ENCODE measurements around the gene KCNIP1.

The KCNIP1 gene

DNA sequence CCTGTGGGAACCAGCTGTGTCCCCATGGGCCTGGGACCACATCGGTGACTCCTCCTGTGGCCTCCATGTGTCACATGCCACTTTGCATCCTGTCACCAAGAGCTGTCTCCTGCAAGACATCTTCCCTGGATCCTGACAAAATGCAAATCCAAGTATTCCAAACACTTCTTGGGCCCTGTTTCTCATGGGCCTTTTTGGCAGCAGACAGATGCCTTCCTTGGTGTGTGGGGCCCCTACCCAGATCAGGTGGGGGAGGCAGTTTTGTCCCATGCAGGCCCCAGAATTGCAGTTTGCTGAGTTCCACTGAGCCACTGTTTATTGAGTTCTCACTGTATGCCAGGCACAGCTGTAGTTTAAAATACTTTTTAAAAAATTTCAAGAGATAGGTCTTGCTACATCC, 217.2 kb downstream of the KCNIP1 start:
- Histone ChIP-seq H3K9me3 (ENCODE audit: control insufficient read depth, low read depth, low read length) (no peaks in the 10 kb centered on the region), H3K36me3 (ENCODE audit: control insufficient read depth, low read depth, low read length) (no peaks in the 10 kb centered on the region), H3K4me3 (ENCODE audit: low read length) (no peak overlapping the region)

DNA sequence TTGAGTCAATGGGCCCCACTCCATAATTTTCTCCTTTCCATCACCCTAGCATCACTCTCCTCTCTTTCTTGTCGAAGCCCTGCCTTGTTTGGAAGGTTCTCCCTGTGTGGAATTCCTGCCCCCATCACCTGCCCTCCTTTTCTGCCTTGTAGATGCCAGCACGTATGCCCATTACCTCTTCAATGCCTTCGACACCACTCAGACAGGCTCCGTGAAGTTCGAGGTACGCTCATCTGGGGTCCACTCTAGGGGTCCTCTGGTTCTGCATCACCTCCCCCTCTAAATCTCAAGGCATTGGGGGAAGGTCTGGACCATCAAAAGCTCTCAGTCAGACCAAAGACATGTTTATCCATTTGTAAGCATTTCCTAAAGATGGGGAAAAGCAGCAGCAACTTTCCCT, 217.9 kb downstream of the KCNIP1 start:
- Histone ChIP-seq H3K36me3 (ENCODE audit: control insufficient read depth, low read depth, low read length) (no peaks in the 10 kb centered on the region), H3K9ac (ENCODE audit: low read length) (no peak overlapping the region), H3K4me3 (ENCODE audit: low read length) (no peak overlapping the region), H3K27ac (ENCODE audit: low read length) (no peak overlapping the region), H3K4me1 (ENCODE audit: control insufficient read depth, low read depth, low read length) (no peaks in the 10 kb centered on the region), H3K27me3 (ENCODE audit: control insufficient read depth, insufficient read depth, low read length) (no peaks in the 10 kb centered on the region), H3K9me3 (ENCODE audit: control insufficient read depth, low read depth, low read length) (no peaks in the 10 kb centered on the region)

More for the DNA sequence above, 217.2 kb downstream of the KCNIP1 start:
- Histone ChIP-seq H3K4me1 (ENCODE audit: control insufficient read depth, low read depth, low read length) (no peaks in the 10 kb centered on the region), H3K27me3 (ENCODE audit: control insufficient read depth, insufficient read depth, low read length) (no peaks in the 10 kb centered on the region), H3K27ac (ENCODE audit: low read length) (no peak overlapping the region), H3K9ac (ENCODE audit: low read length) (no peak overlapping the region)

DNA sequence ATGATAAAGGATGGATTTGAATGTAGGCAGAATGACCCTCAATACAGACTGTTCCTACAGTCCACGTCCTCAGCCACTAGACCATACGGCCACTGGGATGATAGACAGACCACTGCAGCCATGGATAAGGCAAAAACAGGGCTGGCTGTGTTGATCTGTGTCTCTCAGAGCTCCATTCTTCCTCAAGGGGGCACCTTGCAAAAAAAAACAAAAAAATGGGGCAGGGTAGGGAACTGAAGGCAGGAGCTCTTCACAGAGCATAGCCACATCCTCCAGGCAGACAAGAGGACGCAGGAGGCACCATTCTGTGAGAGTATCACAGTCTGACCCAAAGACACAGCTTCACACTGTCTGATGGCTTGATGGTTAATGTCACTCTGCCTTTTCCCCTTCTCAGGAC, 218.5 kb downstream of the KCNIP1 start:
- H3K27ac ChIP-seq (ENCODE audit: low read length) = no peak overlapping the region
- no peak overlapping the region for H3K4me3 ChIP-seq (ENCODE audit: low read length)
- H3K27me3 ChIP-seq (ENCODE audit: control insufficient read depth, insufficient read depth, low read length) = no peaks in the 10 kb centered on the region
- no peak overlapping the region for H3K9ac ChIP-seq (ENCODE audit: low read length)
- no peaks in the 10 kb centered on the region for H3K36me3 ChIP-seq (ENCODE audit: control insufficient read depth, low read depth, low read length)
- H3K4me1 ChIP-seq (ENCODE audit: control insufficient read depth, low read depth, low read length) = no peaks in the 10 kb centered on the region
- H3K9me3 ChIP-seq (ENCODE audit: control insufficient read depth, low read depth, low read length) = no peaks in the 10 kb centered on the region

DNA sequence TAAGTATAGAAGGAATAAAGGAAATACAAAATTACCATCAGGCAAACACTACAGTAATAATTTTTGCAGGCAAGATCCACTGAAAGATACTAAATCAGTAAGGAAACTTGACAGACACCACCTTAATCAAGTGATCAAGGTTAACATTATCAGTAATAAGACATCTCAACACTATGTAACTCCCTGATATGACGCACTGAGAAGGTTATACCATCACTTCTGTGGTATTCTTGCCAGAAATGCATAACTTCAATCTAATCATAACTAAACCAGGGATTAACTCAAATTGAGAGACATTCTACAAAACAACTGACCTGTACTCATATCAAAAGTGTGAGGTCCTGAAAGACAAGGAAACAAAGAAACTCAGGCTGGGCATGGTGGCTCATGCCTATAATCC, 227.2 kb downstream of the KCNIP1 start:
- Histone ChIP-seq H3K36me3 (ENCODE audit: control insufficient read depth, low read depth, low read length) (no peaks in the 10 kb centered on the region), H3K4me1 (ENCODE audit: control insufficient read depth, low read depth, low read length) (no peaks in the 10 kb centered on the region), H3K27ac (ENCODE audit: low read length) (no peak overlapping the region), H3K9ac (ENCODE audit: low read length) (no peak overlapping the region), H3K9me3 (ENCODE audit: control insufficient read depth, low read depth, low read length) (peaks cover 4% of the 10 kb centered on the region), H3K27me3 (ENCODE audit: control insufficient read depth, insufficient read depth, low read length) (no peaks in the 10 kb centered on the region), H3K4me3 (ENCODE audit: low read length) (no peak overlapping the region)

DNA sequence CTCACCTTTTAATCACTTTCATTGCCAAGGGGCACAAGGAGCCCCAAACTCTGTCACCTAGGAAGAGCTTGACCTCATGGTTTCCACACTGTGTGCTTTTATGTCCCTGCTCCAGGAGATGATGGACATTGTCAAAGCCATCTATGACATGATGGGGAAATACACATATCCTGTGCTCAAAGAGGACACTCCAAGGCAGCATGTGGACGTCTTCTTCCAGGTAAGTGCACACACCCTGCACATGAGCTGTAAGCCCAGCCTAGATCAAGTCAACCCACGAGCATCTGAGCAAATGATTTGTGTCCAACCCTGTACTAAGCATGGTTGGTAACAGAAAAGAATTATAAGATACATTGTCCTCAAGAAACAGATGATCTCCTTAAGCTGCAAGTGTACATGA, 228.9 kb downstream of the KCNIP1 start:
- no peaks in the 10 kb centered on the region for H3K27me3 ChIP-seq (ENCODE audit: control insufficient read depth, insufficient read depth, low read length)
- no peaks in the 10 kb centered on the region for H3K36me3 ChIP-seq (ENCODE audit: control insufficient read depth, low read depth, low read length)
- H3K4me3 ChIP-seq (ENCODE audit: low read length) = no peak overlapping the region
- no peak overlapping the region for H3K9ac ChIP-seq (ENCODE audit: low read length)
- H3K9me3 ChIP-seq (ENCODE audit: control insufficient read depth, low read depth, low read length) = peaks cover 4% of the 10 kb centered on the region
- H3K27ac ChIP-seq (ENCODE audit: low read length) = no peak overlapping the region
- peaks cover 8% of the 10 kb centered on the region for H3K4me1 ChIP-seq (ENCODE audit: control insufficient read depth, low read depth, low read length)

DNA sequence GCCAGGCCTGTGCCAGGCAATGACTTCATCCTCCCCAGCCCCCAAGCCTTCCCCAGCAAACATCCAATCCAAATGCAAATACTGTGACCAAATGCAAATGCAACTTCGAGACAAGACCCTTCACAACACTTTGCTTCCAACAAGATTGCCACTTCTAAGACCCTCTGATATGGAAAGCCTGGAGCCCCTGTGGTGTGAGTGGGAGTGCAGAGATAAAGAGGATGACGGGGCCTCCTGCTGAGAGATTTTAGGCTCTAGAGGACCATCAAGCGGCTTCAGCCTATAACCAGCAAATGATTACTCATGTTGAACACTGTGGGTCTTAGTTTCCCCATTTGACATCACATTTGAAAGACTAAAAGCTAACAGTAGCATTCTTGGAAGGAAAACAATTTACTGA, 233.1 kb downstream of the KCNIP1 start:
- no peaks in the 10 kb centered on the region for H3K27me3 ChIP-seq (ENCODE audit: control insufficient read depth, insufficient read depth, low read length)
- H3K9me3 ChIP-seq (ENCODE audit: control insufficient read depth, low read depth, low read length) = no peaks in the 10 kb centered on the region
- no peak overlapping the region for H3K4me3 ChIP-seq (ENCODE audit: low read length)
- no peak overlapping the region for H3K9ac ChIP-seq (ENCODE audit: low read length)
- no peak overlapping the region for H3K27ac ChIP-seq (ENCODE audit: low read length)
- H3K4me1 ChIP-seq (ENCODE audit: control insufficient read depth, low read depth, low read length) = peaks cover 8% of the 10 kb centered on the region
- no peaks in the 10 kb centered on the region for H3K36me3 ChIP-seq (ENCODE audit: control insufficient read depth, low read depth, low read length)

DNA sequence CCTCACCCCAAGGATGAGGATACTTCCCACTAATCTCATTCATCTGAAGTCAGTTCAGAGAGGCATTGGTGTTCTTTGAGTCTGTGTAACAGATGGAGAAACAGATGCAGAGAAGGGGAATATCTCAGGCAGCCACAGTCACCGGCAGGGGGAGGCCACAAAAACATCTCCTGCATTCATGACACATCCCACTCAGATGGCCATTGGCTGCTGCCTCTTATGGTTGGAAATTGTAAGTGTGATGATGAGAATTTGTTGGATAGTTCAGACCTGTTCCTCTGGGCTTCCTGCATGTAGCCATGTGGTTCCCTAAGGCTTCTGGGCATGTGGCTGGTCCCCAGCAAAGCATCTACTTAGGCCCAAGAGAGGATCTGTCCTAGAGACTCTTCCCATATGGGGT, 233.8 kb downstream of the KCNIP1 start:
- H3K4me3 ChIP-seq (ENCODE audit: low read length) = no peak overlapping the region
- no peak overlapping the region for H3K27ac ChIP-seq (ENCODE audit: low read length)
- no peaks in the 10 kb centered on the region for H3K36me3 ChIP-seq (ENCODE audit: control insufficient read depth, low read depth, low read length)
- no peak overlapping the region for H3K9ac ChIP-seq (ENCODE audit: low read length)
- H3K4me1 ChIP-seq (ENCODE audit: control insufficient read depth, low read depth, low read length) = peaks cover 8% of the 10 kb centered on the region
- H3K27me3 ChIP-seq (ENCODE audit: control insufficient read depth, insufficient read depth, low read length) = no peaks in the 10 kb centered on the region
- no peaks in the 10 kb centered on the region for H3K9me3 ChIP-seq (ENCODE audit: control insufficient read depth, low read depth, low read length)

DNA sequence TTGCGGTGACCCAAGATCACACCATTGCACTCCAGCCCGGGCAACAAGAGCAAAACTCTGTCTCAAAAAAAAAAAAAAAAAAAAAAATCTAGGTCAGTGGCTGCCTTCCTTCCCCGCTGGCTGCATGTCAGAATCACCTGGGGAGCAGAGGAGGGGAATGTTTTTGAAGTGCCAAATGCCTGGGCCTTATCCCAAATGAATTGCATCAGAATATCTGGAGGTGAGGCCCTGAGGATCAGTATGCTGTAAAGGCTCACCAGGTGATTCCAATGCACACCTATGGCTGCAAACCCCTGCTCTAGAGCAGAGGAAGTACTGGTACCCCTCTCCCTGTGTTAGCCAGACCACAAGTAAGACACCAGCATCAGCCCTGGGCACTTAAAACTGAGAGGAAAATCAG, 235.0 kb downstream of the KCNIP1 start:
- Histone ChIP-seq H3K27ac (ENCODE audit: low read length) (no peak overlapping the region), H3K4me3 (ENCODE audit: low read length) (no peak overlapping the region), H3K27me3 (ENCODE audit: control insufficient read depth, insufficient read depth, low read length) (no peaks in the 10 kb centered on the region), H3K4me1 (ENCODE audit: control insufficient read depth, low read depth, low read length) (peaks cover 8% of the 10 kb centered on the region), H3K9ac (ENCODE audit: low read length) (no peak overlapping the region), H3K36me3 (ENCODE audit: control insufficient read depth, low read depth, low read length) (no peaks in the 10 kb centered on the region), H3K9me3 (ENCODE audit: control insufficient read depth, low read depth, low read length) (no peaks in the 10 kb centered on the region)

DNA sequence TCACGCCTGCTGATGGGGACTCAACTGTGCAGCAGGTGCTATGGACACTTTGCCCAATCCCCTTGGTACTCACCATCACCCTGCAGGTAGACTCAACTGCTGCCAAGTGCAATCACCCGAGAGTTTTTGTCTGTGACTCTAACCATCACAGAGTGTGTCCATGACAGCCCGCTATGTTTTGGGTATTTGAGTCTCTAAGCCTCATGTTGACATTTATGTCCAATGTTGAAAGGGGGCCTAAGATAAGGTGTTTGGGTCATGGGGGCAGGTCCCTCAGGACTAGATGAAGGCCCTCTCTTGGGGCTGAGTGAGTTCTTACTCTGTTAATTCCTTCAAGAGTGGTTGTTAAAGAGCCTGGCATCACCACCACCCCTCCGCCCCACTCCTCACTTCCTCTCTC, 235.6 kb downstream of the KCNIP1 start:
- H3K9ac ChIP-seq (ENCODE audit: low read length) = no peak overlapping the region
- H3K4me3 ChIP-seq (ENCODE audit: low read length) = no peak overlapping the region
- H3K27me3 ChIP-seq (ENCODE audit: control insufficient read depth, insufficient read depth, low read length) = no peaks in the 10 kb centered on the region
- no peak overlapping the region for H3K27ac ChIP-seq (ENCODE audit: low read length)
- H3K4me1 ChIP-seq (ENCODE audit: control insufficient read depth, low read depth, low read length) = peaks cover 8% of the 10 kb centered on the region
- H3K9me3 ChIP-seq (ENCODE audit: control insufficient read depth, low read depth, low read length) = no peaks in the 10 kb centered on the region
- H3K36me3 ChIP-seq (ENCODE audit: control insufficient read depth, low read depth, low read length) = no peaks in the 10 kb centered on the region

DNA sequence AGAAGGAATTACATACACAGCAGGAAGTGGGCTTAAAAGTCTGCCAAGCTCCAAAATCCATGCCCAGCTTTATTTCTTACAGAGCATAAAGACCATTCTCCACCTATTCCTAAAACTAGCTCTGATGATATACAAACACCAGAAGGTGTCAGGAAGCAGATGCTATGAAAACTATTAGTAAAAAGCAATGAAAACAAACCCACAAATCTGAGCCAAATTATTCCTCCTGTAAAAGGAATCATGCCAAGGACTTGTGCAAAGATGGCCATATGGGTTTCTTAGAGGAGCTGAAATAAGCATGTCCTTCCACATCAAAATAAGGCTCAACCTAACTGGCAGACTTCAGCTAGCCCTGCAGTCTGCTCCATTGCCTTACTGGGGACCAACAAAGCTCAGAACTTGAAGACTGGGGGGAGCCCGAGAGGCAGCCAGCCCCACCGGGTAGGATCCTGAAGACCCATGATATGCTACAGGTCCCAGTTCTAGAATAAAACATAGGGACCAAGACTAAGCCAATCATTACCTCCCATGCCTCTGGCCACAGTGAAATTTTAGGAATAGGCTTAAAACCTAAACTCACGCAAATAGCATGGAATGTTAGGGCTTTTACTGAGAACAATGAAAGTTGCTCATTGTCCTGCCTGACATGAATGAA, 236.9 kb downstream of the KCNIP1 start:
- Histone ChIP-seq H3K4me3 (ENCODE audit: low read length) (no peak overlapping the region), H3K9me3 (ENCODE audit: control insufficient read depth, low read depth, low read length) (no peaks in the 10 kb centered on the region), H3K27ac (ENCODE audit: low read length) (no peak overlapping the region), H3K9ac (ENCODE audit: low read length) (no peak overlapping the region), H3K4me1 (ENCODE audit: control insufficient read depth, low read depth, low read length) (peaks cover 12% of the 10 kb centered on the region), H3K36me3 (ENCODE audit: control insufficient read depth, low read depth, low read length) (no peaks in the 10 kb centered on the region), H3K27me3 (ENCODE audit: control insufficient read depth, insufficient read depth, low read length) (peaks cover 4% of the 10 kb centered on the region)

DNA sequence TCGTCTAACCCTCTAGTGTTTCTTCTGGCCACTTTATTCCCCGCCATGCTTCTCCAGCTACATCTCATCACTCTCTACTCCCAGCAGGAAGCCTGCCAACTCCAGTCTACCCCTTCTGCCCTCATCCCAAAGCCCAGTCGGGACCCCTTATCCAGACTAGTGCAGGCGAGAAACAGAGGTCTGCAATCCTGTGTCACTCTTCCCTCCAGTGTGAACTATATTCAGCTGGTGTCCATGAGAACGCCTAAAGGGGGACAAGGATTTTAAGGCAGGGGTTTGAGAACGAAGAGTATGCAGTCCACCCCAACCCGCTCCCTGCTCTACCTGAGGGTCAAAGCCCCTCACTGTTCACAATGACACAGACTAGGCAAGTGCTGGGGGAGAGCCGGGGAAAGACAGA, 238.0 kb downstream of the KCNIP1 start:
- Histone ChIP-seq H3K36me3 (ENCODE audit: control insufficient read depth, low read depth, low read length) (no peaks in the 10 kb centered on the region), H3K27me3 (ENCODE audit: control insufficient read depth, insufficient read depth, low read length) (peaks cover 4% of the 10 kb centered on the region), H3K4me3 (ENCODE audit: low read length) (no peak overlapping the region), H3K27ac (ENCODE audit: low read length) (no peak overlapping the region), H3K9ac (ENCODE audit: low read length) (no peak overlapping the region), H3K9me3 (ENCODE audit: control insufficient read depth, low read depth, low read length) (no peaks in the 10 kb centered on the region), H3K4me1 (ENCODE audit: control insufficient read depth, low read depth, low read length) (peaks cover 19% of the 10 kb centered on the region)

DNA sequence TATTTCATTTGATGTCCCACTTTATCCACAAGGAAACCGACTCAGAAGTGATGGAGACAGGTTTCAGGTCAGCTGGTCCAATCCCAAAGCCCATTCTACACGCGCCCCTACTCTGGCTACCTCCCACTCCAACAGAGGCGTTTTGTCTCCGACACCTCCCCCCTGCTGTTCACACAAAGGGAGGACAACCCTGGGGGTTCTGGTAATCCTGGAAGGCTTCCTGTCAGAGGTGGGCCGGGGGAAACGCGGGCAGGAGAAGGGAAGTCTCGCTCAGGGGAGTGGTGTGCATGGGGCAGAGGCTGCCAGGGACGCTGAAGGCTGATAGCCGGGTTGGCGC, 240.0 kb downstream of the KCNIP1 start:
- H3K9me3 ChIP-seq (ENCODE audit: control insufficient read depth, low read depth, low read length) = no peaks in the 10 kb centered on the region
- H3K27ac ChIP-seq (ENCODE audit: low read length) = no peak overlapping the region
- H3K27me3 ChIP-seq (ENCODE audit: control insufficient read depth, insufficient read depth, low read length) = peaks cover 4% of the 10 kb centered on the region
- H3K4me1 ChIP-seq (ENCODE audit: control insufficient read depth, low read depth, low read length) = peaks cover 12% of the 10 kb centered on the region
- H3K4me3 ChIP-seq (ENCODE audit: low read length) = peak overlapping the region; percentile 38
- H3K36me3 ChIP-seq (ENCODE audit: control insufficient read depth, low read depth, low read length) = no peaks in the 10 kb centered on the region
- H3K9ac ChIP-seq (ENCODE audit: low read length) = no peak overlapping the region

Measured in iPS-18a (cell line).